HG03025 (cell line): ENCODE measurements around the gene BCR.
"Not testable (repeated sequence)": the region's sequence is repeated elsewhere in the genome, so short reads cannot be mapped to it uniquely, and the experiment has no call there.

Experiments
- ATAC-seq: cut with Tn5 transposase; IDR thresholded peaks from one replicate; pipeline ENCODE4 v1.9.1; 2021; ENCODE audit warnings: mild to moderate bottlenecking, moderate library complexity; ENCODE audit not compliant: unreplicated experiment, low FRiP score

Gene BCR

DNA sequence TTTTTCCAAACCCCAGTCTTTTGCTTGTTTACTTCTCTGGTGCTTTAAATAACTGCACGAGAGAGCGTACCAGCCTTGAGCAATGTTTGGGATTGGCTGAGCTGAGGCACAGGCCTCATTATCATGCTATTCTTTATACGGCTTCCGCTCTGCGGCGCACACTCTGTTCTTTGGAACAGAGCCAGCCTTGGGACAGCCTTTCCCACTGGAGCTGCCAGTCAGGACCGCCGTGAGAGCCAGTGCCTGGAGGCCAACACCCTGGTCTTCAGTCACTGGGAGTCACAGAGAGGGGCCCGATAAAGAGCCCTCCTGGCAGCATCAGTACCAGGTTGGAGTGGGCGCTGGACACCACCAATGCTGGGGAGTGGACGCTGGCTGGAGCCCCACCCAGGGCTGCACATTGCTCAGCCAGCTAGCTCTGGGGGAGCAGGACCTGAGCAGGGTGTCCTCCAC, 125.6 kb downstream of the BCR start:
- no peak for ATAC-seq

DNA sequence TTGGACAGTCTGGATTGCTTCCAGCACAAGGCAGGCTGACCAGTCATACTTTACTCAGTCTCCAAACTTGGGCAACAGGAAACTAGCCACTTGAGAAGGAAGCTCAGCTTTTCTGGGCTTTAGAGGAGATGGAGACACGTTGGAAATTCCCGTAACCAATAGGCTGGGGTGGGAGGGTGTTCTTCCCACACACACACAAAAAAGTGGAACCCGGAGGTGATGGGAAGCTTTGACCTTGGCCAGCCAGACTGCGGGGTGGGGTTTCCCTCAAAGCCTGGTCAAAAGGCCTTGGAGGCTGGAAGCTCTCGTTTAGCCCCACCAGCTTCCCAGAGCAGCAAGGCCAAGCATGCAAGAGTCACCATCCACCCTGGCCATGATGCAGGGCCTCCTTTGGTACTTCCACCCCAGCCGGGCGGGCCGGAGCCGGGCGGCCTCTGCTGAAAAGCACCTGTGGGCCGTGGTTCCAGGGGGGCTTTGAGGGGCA, 126.2 kb downstream of the BCR start:
- no peak for ATAC-seq

DNA sequence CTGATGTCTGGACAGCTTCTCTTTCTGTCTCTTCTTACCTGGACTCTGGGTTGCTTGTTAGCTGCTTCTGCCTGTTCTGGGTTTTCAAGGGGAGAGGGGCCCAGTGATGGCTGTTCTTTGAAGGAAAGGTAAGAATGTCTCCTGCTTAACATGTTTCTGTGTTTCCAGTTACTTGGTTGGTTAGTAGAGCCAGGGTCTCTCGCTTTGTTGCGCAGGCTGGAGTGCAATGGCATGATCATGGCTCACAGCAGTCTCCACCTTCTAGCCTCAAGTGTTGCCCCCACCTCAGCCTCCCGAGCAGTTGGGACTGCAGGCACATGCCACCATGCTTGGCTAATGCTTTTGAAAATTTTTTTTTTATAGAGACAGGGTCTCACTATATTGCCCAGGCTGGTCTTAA, 126.6 kb downstream of the BCR start:
- ATAC-seq = no peak

DNA sequence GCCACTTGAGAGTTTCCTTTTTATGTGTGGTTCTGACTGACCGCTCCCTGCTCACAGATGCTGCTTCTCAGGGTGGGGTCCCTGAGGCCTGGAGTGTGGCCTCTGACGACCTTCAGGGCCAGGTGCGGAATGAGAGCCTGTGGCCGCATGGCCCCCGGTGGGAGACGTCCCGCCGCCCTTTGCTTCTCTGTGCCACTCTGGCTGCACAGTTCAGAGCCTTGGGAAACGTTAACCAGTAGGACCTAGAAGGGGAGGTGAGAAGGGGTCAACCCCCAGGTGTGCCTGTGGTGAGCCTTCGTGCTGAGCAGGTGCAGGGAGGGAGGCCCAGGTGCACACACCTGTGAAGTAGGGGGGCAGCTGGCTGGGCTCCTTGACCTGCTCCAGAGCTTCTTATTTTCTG, 127.2 kb downstream of the BCR start:
- not testable (repeated sequence) for ATAC-seq

DNA sequence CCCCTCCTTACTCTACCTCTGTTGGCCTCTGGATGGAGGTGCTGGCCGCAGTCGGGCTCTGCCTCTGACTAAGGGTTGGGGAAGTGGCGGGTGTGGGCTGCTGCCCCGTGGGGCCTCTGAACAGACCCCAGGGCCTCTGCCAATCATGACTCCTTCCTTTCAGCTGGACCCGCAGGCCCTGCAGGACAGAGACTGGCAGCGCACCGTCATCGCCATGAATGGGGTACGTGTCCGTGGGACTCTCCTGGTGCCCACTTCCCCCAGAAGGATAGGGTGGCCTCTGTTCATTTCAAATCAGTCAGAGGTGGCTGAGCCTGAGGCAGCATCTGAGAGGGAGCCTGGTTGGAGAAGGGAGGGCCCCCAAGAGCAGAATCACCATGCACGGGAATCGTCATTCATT, 129.0 kb downstream of the BCR start:
- not testable (repeated sequence) for ATAC-seq

DNA sequence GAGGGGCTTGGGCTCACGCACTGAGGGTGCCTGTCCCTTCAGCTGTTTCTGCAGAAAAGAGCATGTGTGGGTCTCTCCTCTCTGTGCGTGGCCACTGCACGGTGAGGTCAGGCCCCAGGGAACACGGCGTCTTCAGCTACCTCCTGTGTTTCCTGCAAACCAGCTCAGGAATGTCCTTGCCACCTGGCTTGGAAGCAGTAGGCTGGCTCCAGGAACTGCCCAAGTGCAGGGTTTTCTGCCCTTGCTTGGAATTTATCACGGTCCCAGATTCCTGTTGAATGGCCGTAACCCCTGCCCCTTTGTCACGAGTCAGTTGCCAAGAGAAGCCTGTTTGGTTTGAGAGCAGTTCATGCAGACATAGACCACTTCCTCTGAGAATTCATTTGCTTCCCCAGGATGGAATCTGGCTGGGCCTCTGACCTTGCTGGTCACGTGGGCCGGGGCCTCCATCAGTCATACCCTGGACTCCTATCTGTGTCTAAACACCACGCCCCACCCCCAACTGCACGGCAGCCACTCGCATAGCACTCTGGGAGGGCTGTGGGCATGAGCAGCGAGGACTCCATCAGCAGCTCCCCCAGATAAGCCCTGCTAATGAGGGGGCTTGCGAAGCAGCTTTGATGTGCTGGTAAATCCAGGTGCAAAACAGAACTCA, 130.3 kb downstream of the BCR start:
- ATAC-seq = not testable (repeated sequence)

DNA sequence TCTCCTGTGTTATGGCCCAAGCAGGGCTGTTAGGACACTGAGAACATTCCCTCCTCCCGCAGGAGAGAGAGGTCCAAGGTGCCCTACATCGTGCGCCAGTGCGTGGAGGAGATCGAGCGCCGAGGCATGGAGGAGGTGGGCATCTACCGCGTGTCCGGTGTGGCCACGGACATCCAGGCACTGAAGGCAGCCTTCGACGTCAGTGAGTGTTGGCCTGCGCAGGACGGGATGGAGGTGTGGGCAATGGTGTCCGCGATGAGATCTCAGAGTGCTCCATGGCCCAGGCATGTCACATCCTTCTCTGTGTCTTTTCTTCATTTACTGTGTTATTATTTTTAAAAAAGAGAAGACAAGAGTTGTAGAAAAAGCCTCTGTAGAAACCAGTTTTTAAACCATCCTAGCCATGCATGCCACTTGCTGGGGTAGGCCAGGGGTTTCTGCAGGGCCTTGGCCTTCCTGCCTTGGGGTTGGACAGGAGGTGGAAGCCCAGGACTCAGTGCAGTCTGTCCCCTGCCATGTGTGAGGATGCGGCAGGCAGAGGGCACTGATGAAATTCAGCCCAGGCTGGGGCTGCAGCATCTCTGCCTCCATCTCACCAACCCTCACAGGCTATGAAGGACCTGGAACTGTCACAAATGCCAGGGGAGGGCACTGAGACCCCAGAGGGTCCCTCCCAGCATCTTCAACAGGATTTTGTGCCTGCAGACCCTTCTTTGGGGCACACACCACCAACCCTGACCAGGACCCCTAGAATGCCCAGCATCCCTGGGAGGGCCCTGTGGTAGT, 131.5 kb downstream of the BCR start:
- not testable (repeated sequence) for ATAC-seq

DNA sequence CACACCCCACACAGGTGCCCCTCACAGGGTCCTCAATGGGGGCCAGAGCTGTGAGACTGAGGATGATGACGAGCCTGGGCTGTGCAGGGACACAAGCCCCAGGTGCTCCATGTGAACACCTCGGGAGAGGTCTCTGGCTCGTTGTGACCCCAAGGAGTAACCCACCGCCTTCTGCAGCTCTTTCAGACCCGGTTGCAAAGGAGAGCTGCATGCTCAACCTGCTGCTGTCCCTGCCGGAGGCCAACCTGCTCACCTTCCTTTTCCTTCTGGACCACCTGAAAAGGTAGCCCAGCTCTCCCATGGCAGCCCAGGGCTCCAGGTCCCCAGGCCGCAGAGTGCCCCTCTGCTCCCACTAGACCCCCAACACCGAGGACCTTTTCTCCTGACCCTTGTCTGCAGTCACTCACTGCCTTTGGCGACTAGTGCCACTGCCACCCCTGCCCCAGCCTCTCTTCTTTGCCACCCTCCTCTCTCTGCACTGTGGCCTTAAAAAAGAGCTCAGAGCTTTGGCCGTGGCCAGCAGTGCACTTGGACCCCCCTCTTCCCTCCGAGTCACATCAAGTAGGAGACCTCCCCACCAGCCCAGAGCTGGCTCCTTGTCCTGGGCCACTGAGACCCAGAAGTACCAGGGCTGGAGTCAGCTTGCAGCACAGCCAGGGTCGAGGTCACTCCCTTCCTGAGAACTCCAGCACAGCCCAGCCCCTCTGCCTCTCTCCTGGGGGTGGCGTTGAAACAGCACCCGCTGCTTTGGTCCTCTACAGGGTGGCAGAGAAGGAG, 133.7 kb downstream of the BCR start:
- ATAC-seq = no peak

DNA sequence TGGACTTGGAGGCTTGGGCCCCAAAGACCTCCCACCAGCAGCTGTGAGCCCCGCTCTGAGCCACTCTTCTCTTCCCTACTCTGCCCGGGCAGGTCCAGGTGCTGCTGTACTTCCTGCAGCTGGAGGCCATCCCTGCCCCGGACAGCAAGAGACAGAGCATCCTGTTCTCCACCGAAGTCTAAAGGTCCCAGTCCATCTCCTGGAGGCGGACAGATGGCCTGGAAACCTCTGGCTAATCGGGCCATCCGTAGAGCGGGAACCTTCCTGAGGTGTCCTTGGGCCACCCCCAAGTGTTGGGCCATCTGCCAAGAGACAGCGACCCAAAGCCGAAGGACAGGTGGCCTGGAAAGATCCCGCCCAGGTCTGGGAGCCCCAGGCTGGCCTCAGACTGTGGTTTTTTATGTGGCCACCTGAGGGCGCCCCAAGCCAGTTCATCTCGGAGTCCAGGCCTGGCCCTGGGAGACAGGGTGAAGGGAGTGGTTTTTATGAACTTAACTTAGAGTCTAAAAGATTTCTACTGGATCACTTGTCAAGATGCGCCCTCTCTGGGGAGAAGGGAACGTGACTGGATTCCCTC, 135.1 kb downstream of the BCR start:
- no peak for ATAC-seq

DNA sequence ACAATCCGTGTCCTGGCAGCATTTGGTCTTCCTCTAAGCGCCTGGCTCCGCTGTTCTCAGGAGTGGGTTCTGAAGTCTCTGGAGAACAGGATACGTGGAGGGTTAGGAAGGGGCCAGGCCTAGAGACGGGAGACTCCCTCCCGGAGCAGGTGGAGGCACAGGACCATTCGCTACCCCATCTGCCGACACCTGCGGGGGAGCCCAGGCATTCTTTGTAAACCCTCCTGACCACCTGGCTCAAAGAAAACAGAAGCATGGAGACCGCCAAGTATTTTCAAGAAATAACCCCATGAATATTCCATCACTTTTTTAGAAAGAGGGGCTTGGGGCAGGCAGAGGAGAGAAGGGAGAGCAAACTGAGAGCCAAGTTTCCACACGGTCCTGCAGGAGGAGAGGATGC, 136.3 kb downstream of the BCR start:
- ATAC-seq = not testable (repeated sequence)

DNA sequence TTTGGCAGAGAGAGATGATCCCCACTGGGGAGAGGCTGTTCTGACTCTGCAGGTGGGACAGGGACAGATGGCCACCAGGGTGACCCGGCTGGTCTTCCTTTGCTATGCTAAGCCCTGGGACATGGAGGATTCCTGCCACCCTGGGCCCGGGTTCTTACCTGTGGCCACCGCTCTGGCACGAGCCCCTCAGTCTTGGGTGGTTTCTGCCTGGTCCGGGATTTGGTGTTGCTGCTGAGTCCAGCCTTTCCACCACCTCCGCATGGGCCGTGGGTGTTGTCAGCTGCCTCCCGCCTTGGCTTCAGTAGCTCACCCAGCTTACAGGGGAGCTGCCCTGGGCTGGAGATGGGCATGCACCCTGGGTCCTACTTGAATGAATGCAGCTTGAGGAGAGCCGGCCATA, 138.0 kb downstream of the BCR start:
- not testable (repeated sequence) for ATAC-seq

DNA sequence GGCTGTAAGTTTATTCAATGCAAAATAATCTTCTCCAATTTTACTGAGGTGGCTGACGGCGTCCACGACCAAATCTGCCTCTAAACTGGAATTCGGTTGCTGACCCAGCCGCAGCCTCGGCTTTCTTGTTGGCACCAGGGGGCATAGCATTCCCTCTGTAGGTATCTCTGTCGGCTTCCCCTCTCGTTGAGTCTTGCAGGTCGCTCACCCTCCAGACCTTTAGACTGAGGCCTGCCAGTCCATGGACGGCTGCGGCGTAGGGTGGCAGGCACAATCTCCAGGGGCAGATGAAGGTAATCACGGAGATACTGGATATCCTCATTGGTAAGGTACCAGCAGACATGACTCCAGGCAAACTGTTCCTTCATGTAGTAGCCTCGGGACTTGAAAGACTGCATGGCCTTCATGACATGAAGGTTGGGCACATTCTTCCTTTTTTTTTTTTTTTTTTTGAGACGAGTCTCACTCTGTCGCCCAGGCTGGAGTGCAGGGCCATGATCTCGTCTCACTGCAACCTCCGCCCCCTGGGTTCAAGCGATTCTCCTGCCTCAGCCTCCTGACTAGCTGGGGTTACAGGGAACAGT, 142.3 kb downstream of the BCR start:
- ATAC-seq = not testable (repeated sequence)

DNA sequence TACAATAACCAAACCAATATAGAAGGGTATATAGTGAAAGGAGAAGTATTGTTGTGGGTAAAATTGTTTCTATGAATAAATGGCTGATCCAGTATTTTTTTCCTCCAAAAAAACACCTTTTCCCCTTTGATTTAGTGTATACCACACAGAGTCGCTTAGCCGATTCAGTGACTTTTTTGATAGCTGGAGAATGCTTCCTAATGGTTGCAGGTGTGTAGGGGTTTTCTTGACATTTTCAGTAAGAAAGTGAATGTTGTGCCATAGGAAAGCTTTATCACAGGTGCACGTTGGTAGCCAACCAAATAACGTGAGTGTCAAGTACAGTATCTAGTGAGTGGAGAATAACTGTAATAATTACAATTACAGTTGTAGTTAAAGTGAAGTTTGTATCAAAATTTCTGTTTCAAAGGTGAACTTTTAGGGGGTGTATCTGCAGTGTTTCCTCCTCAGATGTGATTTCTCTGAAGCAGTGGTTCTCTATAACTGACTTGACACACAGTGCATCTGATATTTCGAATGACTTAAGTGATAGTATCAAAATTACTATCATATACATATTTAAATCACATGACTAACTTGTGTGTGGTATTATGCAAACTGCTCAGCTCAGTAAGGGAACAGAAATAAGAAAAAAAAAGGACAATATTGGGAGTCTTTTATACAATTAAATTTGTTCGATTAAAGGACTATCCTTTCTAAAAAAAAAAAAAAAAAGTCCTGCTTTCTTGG, 143.8 kb downstream of the BCR start:
- ATAC-seq = not testable (repeated sequence)

DNA sequence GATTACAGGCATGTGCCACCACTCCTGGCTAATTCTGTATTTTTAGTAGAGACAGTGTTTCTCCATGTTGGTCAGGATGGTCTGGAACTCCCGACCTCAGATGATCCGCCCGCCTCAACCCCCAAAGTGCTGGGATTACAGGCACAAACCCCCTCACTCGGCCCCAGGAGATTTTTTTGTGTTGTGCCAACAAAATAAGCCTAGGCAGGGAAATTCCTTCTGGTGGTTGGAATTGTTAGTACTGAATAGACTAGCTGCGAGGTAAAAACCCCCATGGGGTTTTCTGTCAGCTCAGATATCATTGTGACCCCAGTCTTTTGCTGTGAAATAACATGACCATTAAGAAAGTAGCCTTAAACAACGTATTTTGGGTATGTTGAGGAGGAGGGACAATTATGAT, 144.9 kb downstream of the BCR start:
- no peak for ATAC-seq

DNA sequence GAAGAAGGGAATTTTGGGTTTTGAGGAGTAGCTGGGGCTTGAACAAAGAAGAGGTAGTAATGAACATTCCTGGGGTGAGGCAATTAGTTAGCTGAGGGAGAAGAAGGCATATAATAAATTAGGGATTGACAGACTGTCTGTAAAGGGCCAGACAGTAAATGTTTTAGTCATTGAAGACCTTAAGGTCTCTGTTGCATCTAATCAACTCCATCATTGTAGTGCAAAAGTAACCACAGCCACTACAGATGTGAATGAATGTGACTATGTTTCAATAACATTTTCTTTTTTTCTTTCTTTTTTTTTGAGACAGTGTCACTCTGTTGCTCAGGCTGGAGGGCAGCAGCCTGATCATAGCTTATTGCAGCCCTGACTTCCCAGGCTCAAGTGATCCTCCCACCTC, 153.5 kb downstream of the BCR start:
- ATAC-seq = not testable (repeated sequence)

DNA sequence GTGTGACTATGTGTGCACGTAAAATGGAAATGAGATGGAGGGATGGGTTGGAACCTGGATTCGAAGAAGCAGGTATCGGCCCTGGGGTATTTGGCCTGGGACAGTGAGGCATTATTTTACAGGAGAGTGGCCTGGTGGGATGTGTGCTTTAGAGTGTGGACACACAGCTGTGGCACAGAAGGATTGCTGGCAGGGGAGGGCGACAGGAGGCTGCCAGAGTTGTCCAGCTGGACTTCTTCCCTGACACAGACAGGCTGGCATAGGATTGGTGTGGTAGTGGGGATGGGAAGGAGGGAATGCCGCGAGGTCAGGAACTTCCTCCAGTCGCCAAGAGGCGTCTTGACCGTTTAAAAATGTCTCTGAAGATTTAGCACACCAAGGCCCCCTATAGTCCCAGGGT, 157.4 kb downstream of the BCR start:
- not testable (repeated sequence) for ATAC-seq

DNA sequence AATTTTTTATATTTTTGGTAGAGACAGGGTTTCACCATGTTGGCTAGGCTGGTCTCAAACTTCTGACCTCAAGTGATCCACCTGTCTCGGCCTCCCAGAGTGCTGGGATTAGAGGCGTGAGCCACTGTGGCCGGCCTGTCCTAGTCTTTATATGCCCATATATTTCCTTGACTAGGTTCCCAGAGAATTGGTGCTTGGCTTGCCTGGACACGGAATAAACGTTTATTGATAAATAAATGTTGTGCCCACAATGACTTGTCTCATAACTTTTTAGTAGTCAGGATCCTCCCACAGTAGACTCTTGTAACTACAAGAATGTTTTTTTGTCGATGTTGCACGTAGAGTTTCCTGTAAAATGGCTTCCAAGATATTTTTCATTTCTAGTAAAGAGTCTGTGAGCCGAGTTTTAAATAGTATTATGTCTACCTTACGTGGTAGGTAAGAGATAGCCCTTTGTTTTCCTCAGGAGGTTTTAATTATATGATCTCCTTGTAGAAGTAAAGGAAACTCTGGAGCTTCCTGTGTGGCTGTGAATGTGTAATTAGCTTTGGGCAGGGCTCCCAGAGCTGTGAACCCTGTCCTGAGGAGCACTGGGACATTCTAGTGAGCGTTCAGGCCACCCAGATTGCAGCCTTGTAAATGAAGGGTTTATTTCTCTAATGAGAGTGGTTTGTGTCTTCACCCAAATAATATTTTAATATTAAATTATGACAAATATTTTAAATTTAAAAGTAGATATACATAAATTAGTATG, 161.8 kb downstream of the BCR start:
- not testable (repeated sequence) for ATAC-seq

DNA sequence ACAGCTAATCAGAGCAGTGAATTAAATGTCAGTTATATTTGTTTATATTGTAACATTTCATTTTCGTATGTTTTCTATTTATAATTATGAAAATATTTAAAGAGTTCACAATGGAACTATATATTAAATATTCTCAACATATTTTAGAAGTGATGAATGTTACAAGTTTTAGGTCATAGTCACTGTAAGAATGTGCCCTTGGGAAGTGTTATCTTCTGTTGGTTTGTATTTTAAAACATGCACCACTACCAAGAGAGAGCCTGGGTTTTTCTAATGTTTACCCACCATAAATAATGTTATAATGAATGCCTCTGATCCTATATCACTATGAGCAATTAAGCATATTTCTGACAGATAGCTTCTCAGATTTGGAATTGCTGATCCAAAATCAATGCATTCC, 171.0 kb downstream of the BCR start:
- ATAC-seq = no peak

DNA sequence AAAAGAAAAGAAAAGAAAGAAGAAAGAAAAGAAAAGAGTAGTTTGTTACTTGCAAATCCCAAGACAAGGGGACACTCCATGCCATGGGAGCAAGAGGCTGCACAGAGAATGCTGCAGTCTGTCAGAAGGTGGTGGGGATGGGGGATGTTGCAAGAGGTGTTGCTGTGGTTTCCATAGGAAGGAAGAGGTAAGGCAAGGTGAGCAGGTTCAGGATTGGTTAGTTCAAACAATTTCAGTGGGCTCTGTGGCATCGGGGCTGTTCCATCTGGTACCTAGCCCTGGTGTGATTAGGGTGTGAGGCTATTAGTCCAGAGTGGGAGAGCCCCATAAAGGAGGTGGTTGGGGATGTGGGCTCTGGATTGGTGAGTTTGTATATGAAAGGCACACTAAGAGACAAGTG, 172.7 kb downstream of the BCR start:
- ATAC-seq = no peak
